NCI-H524 (cell line): ENCODE measurements around the gene GNPDA1.

Source experiments
- DNase-seq, 2 experiments: peaks; one replicate each; lab custom pipeline; 2025; lab: John Stamatoyannopoulos, UW

The GNPDA1 gene

DNA sequence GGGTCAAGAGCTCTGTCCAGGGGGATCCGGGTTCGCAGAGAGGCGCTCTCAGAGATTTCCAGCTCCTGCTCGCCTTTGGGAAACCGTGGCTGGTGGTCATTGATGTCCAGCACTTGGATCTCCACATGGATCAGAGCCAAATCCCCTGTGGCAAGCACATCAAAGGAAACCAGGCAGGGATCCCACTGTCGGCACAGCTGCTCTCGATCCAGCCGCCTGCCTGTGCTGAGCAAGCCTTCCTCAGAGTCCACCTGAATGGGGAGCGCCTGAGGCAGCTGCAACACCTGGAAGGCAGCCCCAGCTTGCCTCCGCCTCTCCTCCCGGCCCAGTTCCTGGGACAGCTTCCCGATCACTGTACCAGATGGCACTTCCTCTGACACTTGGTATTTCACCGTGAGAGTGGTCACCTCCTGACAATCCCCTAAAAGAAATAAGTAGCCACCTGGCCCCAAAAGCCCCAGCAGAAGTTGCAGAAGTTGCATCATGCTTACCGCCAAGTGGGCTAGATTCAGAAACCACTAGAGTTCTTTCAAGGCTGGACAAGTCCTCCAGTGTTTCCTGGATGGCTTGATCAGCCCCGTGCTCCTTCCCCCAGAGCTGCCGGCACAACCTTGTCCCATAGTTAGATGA is 55.3 kb downstream of the GNPDA1 start:
- peak; percentile 73 to 79 for DNase-seq

DNA sequence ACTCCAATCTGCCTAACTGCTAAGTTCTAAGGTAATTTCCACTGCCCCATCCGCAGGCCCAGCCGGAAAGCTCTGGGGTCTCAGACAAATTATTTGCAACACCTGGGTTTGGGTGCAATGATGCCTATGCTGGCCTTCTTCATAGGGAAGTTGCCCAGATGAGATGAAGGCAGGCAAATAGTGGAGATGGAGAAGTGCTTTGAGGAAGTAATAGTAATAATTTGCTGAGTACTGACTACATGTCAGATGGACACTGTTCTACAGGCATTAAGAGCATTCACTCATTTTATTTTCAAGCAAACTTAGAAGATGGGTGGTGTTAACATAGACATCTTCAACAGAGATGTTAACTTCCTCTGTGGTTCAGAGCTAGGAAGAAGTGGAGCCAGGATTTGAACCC is 58.6 kb downstream of the GNPDA1 start:
- DNase-seq = no peak

- DNase-seq = peak in 1 of 2 experiments; percentile 51
These were observed 60.8 kb downstream of the GNPDA1 start for GRCh38 chr5:141952020-141952419.

GRCh38 chr5:141951332-141951781 is 61.5 kb downstream of the GNPDA1 start:
- peak in 1 of 2 experiments; percentile 16 for DNase-seq
